IgD-negative memory B cell (primary cell): ENCODE data around the gene PHKB. TPM values are rescaled to one million over a fixed set of nuclear protein-coding genes. Genes with fewer than 3 reads are reported as not detected.

Experiments
- H3K27ac Mint-ChIP-seq, 3 donors: one replicate each; pipeline ENCODE4 v1.8.0; 2020 to 2022; ENCODE audit warnings: mild to moderate bottlenecking in 3 of 3, mixed read lengths in 3 of 3, moderate library complexity in 1 of 3
- H3K27me3 Mint-ChIP-seq: one replicate; pipeline ENCODE4 v1.8.0; 2021; ENCODE audit warnings: mixed read lengths
- H3K36me3 Mint-ChIP-seq: one replicate; pipeline ENCODE4 v1.8.0; 2020; ENCODE audit warnings: mild to moderate bottlenecking, mixed read lengths
- H3K4me1 Mint-ChIP-seq, 3 donors: one replicate each; pipeline ENCODE4 v1.8.0; 2020 to 2022; ENCODE audit warnings: mixed read lengths in 3 of 3, mild to moderate bottlenecking in 1 of 3
- H3K4me3 Mint-ChIP-seq, 4 donors: one replicate each; pipeline ENCODE4 v1.8.0; 2020 to 2022; ENCODE audit warnings: mild to moderate bottlenecking in 4 of 4, mixed read lengths in 4 of 4, moderate library complexity in 3 of 4
- H3K9me3 Mint-ChIP-seq, 3 donors: one replicate each; pipeline ENCODE4 v1.8.0; 2020 to 2021; ENCODE audit warnings: mixed read lengths in 3 of 3, mild to moderate bottlenecking in 1 of 3
- polyA plus RNA-seq: library from polyadenylated mRNA; unstranded; fragments of 300-500 nt; fragmentation: Illumina TruSeq; gene quantifications from one replicate; pipeline ENCODE4 v1.2.3, GENCODE V29; 2021

The PHKB gene
- polyA plus RNA-seq, 1 donor from 2014 or later = 52.2 TPM

DNA sequence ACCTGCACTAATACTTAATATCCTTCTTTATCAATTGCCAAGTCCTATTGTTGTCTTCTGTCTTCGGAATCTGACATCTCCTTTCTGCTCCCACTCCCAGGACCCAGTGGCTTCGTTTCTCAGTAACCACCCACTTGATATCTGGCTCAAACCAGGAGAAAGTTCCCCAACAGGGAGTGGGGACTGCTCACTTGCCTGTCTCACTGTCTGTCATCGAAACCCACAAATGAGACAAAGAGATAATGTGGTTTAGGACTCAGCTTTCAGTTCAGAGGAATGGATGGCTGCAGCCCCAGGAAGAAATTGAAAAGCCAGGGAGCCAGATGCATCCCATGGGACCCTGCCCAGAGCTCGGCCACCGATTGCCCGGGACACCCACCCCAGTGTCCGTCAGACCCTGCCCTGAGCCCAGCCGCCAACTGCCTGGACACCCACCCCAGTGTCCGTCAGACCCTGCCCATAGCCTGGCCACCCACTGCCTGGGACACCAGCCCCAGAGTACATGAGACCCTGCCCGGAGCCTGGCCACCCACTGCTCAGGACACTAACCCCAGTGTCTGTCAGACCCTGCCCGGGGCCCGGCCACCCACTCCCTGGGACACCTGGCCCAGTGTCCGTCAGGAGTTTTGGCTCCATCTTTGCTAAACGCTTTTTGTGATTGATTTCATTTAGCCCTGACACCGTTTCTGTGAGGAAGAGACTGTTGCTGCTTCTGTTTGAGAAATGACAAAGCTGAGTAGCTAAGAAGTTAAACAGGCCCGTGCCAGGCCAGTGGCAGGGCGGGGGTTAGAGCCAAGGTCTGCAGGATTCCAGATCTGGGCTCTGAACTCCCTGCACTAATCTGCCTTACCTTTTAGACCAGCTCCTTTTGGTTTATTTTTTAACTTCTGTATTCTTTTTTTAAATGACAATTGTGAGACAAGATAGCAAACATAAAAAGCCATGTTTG is 251.4 kb downstream of the PHKB start:
- H3K27me3 Mint-ChIP-seq = no peaks in the 10 kb centered on the region
- peaks cover 0 to 4% (median 4%) of the 10 kb centered on the region in 3 donors for H3K4me1 Mint-ChIP-seq
- H3K4me3 Mint-ChIP-seq = no peak overlapping the region
- H3K36me3 Mint-ChIP-seq = peaks cover 3% of the 10 kb centered on the region
- no peak overlapping the region for H3K27ac Mint-ChIP-seq
- no peaks in the 10 kb centered on the region for H3K9me3 Mint-ChIP-seq

DNA sequence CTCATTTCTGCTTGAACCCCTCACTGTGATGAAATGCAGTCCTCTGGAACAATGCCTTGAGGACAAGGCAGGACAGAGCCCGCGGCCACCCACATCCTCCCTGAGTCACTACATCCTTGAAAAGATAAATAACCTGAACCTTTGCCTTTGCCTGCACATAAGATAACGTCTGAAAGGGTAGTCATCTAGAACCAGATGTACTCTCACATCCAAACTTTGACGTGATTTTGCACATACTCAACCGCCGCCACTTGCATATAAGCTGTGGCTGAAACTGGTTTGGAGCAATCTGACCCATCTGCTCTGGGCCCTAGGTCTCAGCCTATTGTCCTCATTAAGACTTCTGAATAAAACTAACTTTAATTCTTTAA is 252.1 kb downstream of the PHKB start:
- H3K36me3 Mint-ChIP-seq = peaks cover 3% of the 10 kb centered on the region
- no peak overlapping the region for H3K4me3 Mint-ChIP-seq
- no peaks in the 10 kb centered on the region for H3K27me3 Mint-ChIP-seq
- H3K4me1 Mint-ChIP-seq = peaks cover 0 to 4% (median 3%) of the 10 kb centered on the region in 3 donors
- no peaks in the 10 kb centered on the region for H3K9me3 Mint-ChIP-seq
- no peak overlapping the region for H3K27ac Mint-ChIP-seq

DNA sequence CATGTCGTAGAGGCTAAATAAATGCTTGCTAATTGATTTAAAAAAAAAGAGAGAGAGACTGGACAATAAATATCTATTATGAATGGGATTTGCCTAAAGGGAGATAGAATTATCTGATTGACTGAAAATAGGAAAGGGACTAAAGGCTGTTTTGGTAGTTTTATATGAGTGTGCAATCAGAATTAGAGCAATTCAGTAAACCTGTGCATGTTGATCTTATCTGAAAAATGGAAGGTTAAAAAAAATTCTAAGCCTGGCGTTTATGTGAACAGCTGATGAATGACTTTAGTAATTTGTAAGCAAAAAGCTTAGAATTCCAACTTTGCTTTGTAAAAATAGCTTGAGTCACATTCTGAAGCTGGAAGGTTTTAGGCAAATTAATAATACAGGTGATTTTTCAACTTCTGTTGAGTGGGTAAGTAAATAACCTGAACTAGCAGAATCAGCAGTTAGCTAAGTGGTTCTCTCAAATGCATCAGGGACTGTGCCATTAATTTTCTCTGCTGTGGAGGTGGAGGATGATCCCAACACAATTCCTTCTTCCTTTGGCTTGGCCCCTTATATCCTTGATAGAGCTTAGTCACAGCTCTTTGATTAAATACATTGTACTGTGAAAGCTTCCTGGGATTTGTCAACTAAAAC is 254.4 kb downstream of the PHKB start:
- no peaks in the 10 kb centered on the region for H3K27me3 Mint-ChIP-seq
- no peak overlapping the region for H3K4me3 Mint-ChIP-seq
- H3K4me1 Mint-ChIP-seq = peaks cover 0 to 4% (median 1%) of the 10 kb centered on the region in 3 donors
- peak overlapping the region in 1 of 3 donors; percentile 88 for H3K27ac Mint-ChIP-seq
- H3K9me3 Mint-ChIP-seq = no peaks in the 10 kb centered on the region
- H3K36me3 Mint-ChIP-seq = peaks cover 3% of the 10 kb centered on the region

GRCh38 chr16:47716571-47716970 is 255.4 kb downstream of the PHKB start:
- peaks cover 3% of the 10 kb centered on the region for H3K36me3 Mint-ChIP-seq
- no peaks in the 10 kb centered on the region for H3K9me3 Mint-ChIP-seq
- H3K27ac Mint-ChIP-seq = no peak overlapping the region
- peaks cover 0 to 4% (median 1%) of the 10 kb centered on the region in 3 donors for H3K4me1 Mint-ChIP-seq
- H3K27me3 Mint-ChIP-seq = peaks cover 2% of the 10 kb centered on the region
- no peak overlapping the region for H3K4me3 Mint-ChIP-seq

GRCh38 chr16:47719713-47720112 is 258.6 kb downstream of the PHKB start:
- Mint-ChIP-seq H3K27ac (no peak overlapping the region), H3K27me3 (peaks cover 4% of the 10 kb centered on the region), H3K36me3 (peaks cover 3% of the 10 kb centered on the region), H3K9me3 (no peaks in the 10 kb centered on the region), H3K4me3 (no peak overlapping the region), H3K4me1 (peaks cover 0 to 2% (median 0%) of the 10 kb centered on the region in 3 donors)

DNA sequence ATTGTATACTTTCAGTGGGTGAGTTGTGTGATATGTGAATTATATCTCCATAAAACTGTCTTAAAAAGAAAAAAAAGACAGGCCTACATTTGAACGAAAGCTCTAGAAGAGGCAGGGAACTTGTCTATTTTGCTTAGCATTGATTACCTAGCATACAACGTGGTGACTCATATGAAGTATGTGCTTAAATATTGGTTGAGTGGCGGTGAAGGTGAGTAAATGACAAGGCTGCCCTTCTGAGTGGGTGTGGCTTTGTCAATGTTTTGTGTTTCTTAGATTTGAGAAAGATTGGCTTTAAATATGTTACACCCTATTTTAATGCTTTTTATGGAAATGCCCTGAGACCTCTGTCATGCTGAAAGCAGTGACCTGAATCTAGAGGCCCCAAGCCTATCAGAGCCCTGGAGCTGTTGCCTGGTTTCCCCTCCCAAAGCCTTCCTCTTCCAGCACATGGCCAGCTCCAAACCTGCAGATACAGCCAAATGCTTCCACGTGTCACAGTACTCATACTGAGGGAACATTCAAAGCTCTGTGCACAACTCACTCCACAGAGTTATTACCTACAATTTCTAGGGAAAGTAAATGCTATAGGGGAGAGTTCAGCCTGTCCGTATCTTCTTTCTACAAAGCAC is 260.0 kb downstream of the PHKB start:
- H3K4me3 Mint-ChIP-seq = no peak overlapping the region
- no peaks in the 10 kb centered on the region for H3K36me3 Mint-ChIP-seq
- H3K27ac Mint-ChIP-seq = peak overlapping the region in 1 of 3 donors; percentile 18
- no peaks in the 10 kb centered on the region for H3K9me3 Mint-ChIP-seq
- no peaks in the 10 kb centered on the region for H3K4me1 Mint-ChIP-seq
- peaks cover 4% of the 10 kb centered on the region for H3K27me3 Mint-ChIP-seq

DNA sequence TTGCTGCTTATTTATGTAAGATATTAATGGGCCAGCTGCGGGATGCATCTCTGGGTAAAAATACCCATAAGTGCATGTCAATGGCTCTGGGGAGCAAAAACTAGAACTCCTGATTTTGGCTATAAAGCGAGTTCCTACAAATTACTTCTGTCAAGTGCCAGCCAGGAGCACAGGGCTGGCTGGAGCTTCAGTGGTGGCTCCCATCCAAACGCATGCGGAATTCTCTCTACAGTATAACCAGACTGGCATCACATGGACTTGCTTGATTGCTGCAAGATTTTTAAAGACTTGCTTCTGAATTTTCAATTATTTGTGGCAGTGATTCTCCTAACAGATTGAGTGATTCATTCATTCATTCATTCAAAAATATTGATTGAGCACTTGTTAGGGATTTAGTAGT is 260.9 kb downstream of the PHKB start:
- H3K27ac Mint-ChIP-seq = no peak overlapping the region
- H3K27me3 Mint-ChIP-seq = peaks cover 5% of the 10 kb centered on the region
- no peaks in the 10 kb centered on the region for H3K36me3 Mint-ChIP-seq
- H3K9me3 Mint-ChIP-seq = no peaks in the 10 kb centered on the region
- no peaks in the 10 kb centered on the region for H3K4me1 Mint-ChIP-seq
- no peak overlapping the region for H3K4me3 Mint-ChIP-seq

DNA sequence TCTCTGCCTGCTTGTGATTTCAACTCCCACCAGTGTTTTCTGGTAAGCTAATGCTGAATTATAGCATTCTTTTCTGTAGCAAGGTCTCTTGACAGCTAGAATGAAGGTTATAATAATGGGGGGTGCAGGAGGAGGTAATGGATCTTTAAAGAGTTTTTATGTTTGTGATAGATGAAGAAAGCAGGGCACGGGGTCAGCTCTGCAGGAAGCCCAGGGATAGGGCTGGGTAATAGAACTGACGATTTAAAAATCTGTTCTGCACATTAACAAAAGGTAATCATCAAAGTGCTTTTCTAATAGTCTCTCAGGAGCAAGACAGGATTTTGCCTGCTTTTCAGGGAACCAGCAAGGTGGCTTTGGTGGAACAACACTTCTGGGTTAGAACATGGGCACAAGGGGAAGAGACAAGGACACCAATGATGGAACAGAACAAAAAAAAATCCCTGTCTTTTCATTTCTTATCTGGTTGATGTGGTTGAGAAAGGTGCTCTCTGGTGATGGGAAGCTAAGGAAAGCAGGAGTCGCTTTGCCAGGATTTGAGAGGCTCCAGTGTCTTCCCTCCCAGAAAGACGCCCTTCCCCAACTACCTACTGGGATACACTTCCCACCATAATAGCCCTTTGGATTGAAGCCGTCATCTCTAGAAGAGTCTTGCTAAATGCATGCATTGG is 263.1 kb downstream of the PHKB start:
- Mint-ChIP-seq H3K4me3 (peak overlapping the region in 1 of 4 donors; percentile 46), H3K36me3 (no peaks in the 10 kb centered on the region), H3K27ac (no peak overlapping the region), H3K27me3 (peaks cover 5% of the 10 kb centered on the region), H3K9me3 (no peaks in the 10 kb centered on the region), H3K4me1 (peaks cover 11 to 17% (median 11%) of the 10 kb centered on the region in 3 donors)

- Mint-ChIP-seq H3K36me3 (no peaks in the 10 kb centered on the region), H3K27ac (no peak overlapping the region), H3K4me1 (peaks cover 11 to 17% (median 11%) of the 10 kb centered on the region in 3 donors), H3K4me3 (no peak overlapping the region), H3K27me3 (peaks cover 5% of the 10 kb centered on the region), H3K9me3 (no peaks in the 10 kb centered on the region)
These were observed 264.1 kb downstream of the PHKB start for GRCh38 chr16:47725188-47725695.

DNA sequence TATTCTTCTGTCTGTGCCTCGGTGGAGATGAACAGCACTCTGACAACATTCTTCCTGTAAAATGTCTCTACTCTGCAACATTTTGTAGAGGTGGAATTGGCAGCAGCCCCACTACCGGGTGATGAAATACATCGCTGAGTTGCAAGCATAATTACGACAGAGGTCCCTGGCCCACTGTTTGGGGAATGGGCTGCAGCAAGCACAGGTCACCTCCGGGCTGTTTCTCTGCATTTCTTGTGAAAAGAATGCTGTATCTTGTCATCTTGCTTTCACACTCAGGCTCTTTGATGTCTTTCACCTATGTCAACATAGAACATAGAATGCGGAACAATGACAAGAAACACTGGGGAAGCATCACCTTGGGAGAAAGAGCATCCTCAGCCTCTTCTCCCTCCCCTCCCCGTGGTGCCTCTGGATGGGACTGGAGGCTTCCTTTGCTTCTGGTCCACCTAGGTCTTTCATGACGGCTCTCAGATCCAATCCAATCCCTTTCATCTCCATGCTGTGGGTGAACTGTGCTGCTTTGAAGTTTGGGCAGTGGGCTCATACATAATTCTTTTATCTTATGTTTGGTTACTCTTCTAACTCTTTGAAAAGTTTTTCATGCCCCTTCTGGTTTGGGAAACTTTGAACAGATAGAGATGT is 265.0 kb downstream of the PHKB start:
- H3K27me3 Mint-ChIP-seq = peaks cover 5% of the 10 kb centered on the region

DNA sequence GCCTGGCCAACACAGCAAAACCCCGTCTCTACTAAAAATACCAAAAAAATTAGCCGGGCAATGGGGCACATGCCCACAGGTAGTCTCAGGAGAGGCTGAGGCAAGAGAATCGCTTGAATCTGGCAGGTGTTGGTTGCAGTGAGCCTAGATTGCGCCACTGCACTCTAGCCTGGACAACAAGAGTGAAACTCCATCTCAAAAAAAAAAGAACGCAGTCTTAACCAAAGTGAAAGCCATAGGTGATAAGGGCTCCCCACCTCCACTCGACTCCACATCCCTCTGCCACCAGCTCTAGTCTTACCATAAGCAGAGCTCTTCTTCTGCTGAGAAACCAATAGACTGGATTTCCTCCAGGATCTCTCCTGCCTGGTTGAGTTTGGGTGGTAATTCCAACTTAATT is 266.0 kb downstream of the PHKB start:
- peaks cover 4% of the 10 kb centered on the region for H3K27me3 Mint-ChIP-seq
- no peak overlapping the region for H3K27ac Mint-ChIP-seq
- no peaks in the 10 kb centered on the region for H3K9me3 Mint-ChIP-seq
- H3K4me3 Mint-ChIP-seq = no peak overlapping the region
- H3K4me1 Mint-ChIP-seq = peaks cover 11 to 17% (median 11%) of the 10 kb centered on the region in 3 donors
- no peaks in the 10 kb centered on the region for H3K36me3 Mint-ChIP-seq

More for the DNA sequence above, 265.0 kb downstream of the PHKB start:
- Mint-ChIP-seq H3K36me3 (no peaks in the 10 kb centered on the region), H3K27ac (no peak overlapping the region), H3K4me3 (no peak overlapping the region), H3K4me1 (peaks cover 11 to 17% (median 11%) of the 10 kb centered on the region in 3 donors), H3K9me3 (no peaks in the 10 kb centered on the region)

- Mint-ChIP-seq H3K4me3 (peak overlapping the region in 2 of 4 donors; percentile 5 to 76), H3K27me3 (peaks cover 2% of the 10 kb centered on the region), H3K27ac (no peak overlapping the region), H3K4me1 (peaks cover 11 to 17% (median 11%) of the 10 kb centered on the region in 3 donors), H3K36me3 (no peaks in the 10 kb centered on the region), H3K9me3 (no peaks in the 10 kb centered on the region)
These were observed 267.1 kb downstream of the PHKB start for GRCh38 chr16:47728205-47728604.

DNA sequence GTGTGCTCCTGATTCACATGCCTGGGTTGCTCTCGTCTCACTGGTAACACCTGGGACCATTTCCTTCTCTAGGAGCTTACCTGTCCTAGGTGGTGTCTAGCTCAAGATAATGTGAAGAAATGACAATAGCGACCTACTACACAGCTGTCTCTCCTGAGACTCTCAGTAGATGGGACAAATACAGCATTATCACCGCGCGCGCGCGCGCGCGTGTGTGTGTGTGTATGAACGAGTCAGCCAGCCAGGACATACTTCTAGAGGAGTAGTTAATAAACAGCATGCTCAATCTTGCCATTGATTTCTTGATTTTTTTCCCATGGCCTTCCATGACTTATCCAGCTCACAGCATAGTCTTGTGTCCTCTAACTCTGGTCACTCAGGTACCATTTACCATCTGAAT is 268.6 kb downstream of the PHKB start:
- Mint-ChIP-seq H3K36me3 (no peaks in the 10 kb centered on the region), H3K27ac (peak overlapping the region in 1 of 3 donors; percentile 5), H3K4me1 (peaks cover 11 to 17% (median 11%) of the 10 kb centered on the region in 3 donors), H3K9me3 (no peaks in the 10 kb centered on the region), H3K4me3 (no peak overlapping the region), H3K27me3 (peaks cover 2% of the 10 kb centered on the region)

GRCh38 chr16:47731252-47731651 is 270.1 kb downstream of the PHKB start:
- Mint-ChIP-seq H3K4me1 (peaks cover 11 to 17% (median 11%) of the 10 kb centered on the region in 3 donors), H3K4me3 (no peak overlapping the region), H3K27ac (no peak overlapping the region), H3K27me3 (peaks cover 2% of the 10 kb centered on the region), H3K9me3 (peaks cover 0 to under 1% (median 0%) of the 10 kb centered on the region in 3 donors), H3K36me3 (no peaks in the 10 kb centered on the region)
